Caco-2 (cell line): ENCODE measurements around the gene OS9. TPM values are rescaled to one million over a fixed set of nuclear protein-coding genes. Genes with fewer than 3 reads are reported as not detected.
"Not testable (repeated sequence)": the region's sequence is repeated elsewhere in the genome, so short reads cannot be mapped to it uniquely, and the experiment has no call there.

Experiments
- BruUV-seq: library from RNA; stranded (reverse); fragments of 400-500 nt; replicated peaks from 2 replicates; lab custom pipeline; 2021; lab: Mats Ljungman, UMichigan
- CTCF ChIA-PET: fragments of 300-600 bp; sonication (Branson Sonifier 250); formaldehyde crosslinking; loops from one replicate; lab custom pipeline; 2022; ENCODE audit warnings: antibody characterized with exemption; lab: Charles Lee
- POLR2A ChIA-PET: fragments of 300-600 bp; sonication (Branson Sonifier 250); formaldehyde crosslinking; loops from one replicate; lab custom pipeline; 2022; ENCODE audit warnings: antibody characterized with exemption; lab: Charles Lee
- DNase-seq, 2 experiments: peaks; one replicate each; pipeline versions ENCODE4 v3.0.0 to v3.0.0-alpha.2; 2020 to 2022
- H3K27me3 ChIP-seq: replicated peaks from 2 replicates; pipeline ENCODE4 v1.6.0; 2011; ENCODE audit warnings: low read length; ENCODE audit not compliant: control insufficient read depth, insufficient read depth
- H3K36me3 ChIP-seq: 2 replicates; pipeline ENCODE4 v1.5.1; 2011; ENCODE audit warnings: low read length; ENCODE audit not compliant: control insufficient read depth, insufficient read depth
- H3K4me1 ChIP-seq: fragments of 250-450 bp; sonication (Bioruptor Pico); 2 replicates; pipeline ENCODE4 v1.5.1; 2020; ENCODE audit warnings: mild to moderate bottlenecking
- H3K4me3 ChIP-seq: 2 replicates; pipeline ENCODE4 v1.5.1; 2011; ENCODE audit warnings: low read depth, mild to moderate bottlenecking, control low read depth, low read length
- H3K9me3 ChIP-seq: fragments of 250-450 bp; sonication (Bioruptor Pico); 2 replicates; pipeline ENCODE4 v1.5.1; 2020; ENCODE audit warnings: mild to moderate bottlenecking, moderate library complexity
- H3K27ac Mint-ChIP-seq: one replicate; pipeline ENCODE4 v1.8.0; 2022; ENCODE audit warnings: mixed read lengths; ENCODE audit not compliant: unreplicated experiment
- H3K27me3 Mint-ChIP-seq: one replicate; pipeline ENCODE4 v1.8.0; 2022; ENCODE audit warnings: mixed read lengths; ENCODE audit not compliant: insufficient read depth, unreplicated experiment
- H3K36me3 Mint-ChIP-seq: one replicate; pipeline ENCODE4 v1.8.0; 2022; ENCODE audit warnings: mild to moderate bottlenecking, mixed read lengths; ENCODE audit not compliant: insufficient read depth, unreplicated experiment
- H3K4me1 Mint-ChIP-seq: one replicate; pipeline ENCODE4 v1.8.0; 2022; ENCODE audit warnings: low read depth, mixed read lengths; ENCODE audit not compliant: unreplicated experiment
- H3K4me3 Mint-ChIP-seq: one replicate; pipeline ENCODE4 v1.8.0; 2022; ENCODE audit warnings: mild to moderate bottlenecking, moderate library complexity, mixed read lengths; ENCODE audit not compliant: unreplicated experiment
- H3K9me3 Mint-ChIP-seq: one replicate; pipeline ENCODE4 v1.8.0; 2022; ENCODE audit warnings: mixed read lengths; ENCODE audit not compliant: unreplicated experiment
- intact Hi-C: fragments of 100-400 bp; cut with micrococcal nuclease; formaldehyde crosslinking; loops from one replicate; pipeline ENCODE4 v1.10.0; 2022; ENCODE audit not compliant: unreplicated experiment
- total RNA-seq: library from RNA; stranded (reverse); gene quantifications from 2 replicates; pipeline ENCODE4 v1.2.3, GENCODE V29; 2022
- TF ChIP-seq, protein P1 (sequence below), 2 experiments: fragments of 200-600 bp in 1 of 2; IDR thresholded peaks; 1 replicate in 1 of 2; 2 replicates in 1 of 2; pipeline versions ENCODE4 v1.5.1 to v1.8.0; 2011 to 2022; ENCODE audit warnings: antibody characterized with exemption in 1 of 2, control low read depth in 1 of 2, inconsistent platforms in 1 of 2, low read depth in 1 of 2, low read length in 1 of 2, mild to moderate bottlenecking in 1 of 2, moderate library complexity in 1 of 2; ENCODE audit not compliant: insufficient read depth in 1 of 2, severe bottlenecking in 1 of 2, unreplicated experiment in 1 of 2

OS9 gene
- total RNA-seq, 1 experiment from 2014 or later: 182 TPM

DNA sequence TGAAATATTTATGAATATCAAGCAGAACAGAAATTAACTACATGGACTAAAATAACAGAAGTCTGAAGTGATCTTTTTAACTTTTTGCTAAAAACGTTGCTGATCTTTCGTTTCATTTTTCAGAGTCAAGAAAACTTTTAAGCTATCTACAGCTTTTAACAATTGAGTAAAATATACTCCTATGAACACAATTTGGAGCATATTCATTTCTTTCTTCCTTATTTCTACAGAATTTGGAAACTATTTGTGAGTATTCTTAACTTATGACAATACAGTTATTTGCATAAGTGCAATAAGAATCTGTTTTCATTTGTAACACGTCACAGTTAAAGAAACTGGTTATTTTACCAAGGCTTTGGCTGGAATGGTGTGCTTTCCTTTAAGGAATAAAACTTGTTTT is 39.9 kb upstream of the OS9 start:
- no peak overlapping the region for H3K27ac Mint-ChIP-seq
- no peak for DNase-seq
- no peaks in the 10 kb centered on the region for H3K4me1 Mint-ChIP-seq
- Histone ChIP-seq H3K9me3 (no peaks in the 10 kb centered on the region), H3K4me1 (no peaks in the 10 kb centered on the region), H3K4me3 (no peak overlapping the region), H3K27me3 (no peaks in the 10 kb centered on the region), H3K36me3 (no peaks in the 10 kb centered on the region)
- H3K36me3 Mint-ChIP-seq: no peaks in the 10 kb centered on the region
- H3K27me3 Mint-ChIP-seq: peaks cover 3% of the 10 kb centered on the region
- no peak overlapping the region for H3K4me3 Mint-ChIP-seq
- ChIA-PET POLR2A (no interaction called here), CTCF (no interaction called here)
- TF ChIP-seq, protein P1, sequence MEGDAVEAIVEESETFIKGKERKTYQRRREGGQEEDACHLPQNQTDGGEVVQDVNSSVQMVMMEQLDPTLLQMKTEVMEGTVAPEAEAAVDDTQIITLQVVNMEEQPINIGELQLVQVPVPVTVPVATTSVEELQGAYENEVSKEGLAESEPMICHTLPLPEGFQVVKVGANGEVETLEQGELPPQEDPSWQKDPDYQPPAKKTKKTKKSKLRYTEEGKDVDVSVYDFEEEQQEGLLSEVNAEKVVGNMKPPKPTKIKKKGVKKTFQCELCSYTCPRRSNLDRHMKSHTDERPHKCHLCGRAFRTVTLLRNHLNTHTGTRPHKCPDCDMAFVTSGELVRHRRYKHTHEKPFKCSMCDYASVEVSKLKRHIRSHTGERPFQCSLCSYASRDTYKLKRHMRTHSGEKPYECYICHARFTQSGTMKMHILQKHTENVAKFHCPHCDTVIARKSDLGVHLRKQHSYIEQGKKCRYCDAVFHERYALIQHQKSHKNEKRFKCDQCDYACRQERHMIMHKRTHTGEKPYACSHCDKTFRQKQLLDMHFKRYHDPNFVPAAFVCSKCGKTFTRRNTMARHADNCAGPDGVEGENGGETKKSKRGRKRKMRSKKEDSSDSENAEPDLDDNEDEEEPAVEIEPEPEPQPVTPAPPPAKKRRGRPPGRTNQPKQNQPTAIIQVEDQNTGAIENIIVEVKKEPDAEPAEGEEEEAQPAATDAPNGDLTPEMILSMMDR (IDR thresholded peaks at IDR 0.05; ENCODE audit: insufficient read depth in 1 of 2, low read depth in 1 of 2, low read length in 1 of 2, severe bottlenecking in 1 of 2, unreplicated experiment in 1 of 2): no peak
- BruUV-seq: no TSS peak
- intact Hi-C loops: no loop called here
- no peaks in the 10 kb centered on the region for H3K9me3 Mint-ChIP-seq

DNA sequence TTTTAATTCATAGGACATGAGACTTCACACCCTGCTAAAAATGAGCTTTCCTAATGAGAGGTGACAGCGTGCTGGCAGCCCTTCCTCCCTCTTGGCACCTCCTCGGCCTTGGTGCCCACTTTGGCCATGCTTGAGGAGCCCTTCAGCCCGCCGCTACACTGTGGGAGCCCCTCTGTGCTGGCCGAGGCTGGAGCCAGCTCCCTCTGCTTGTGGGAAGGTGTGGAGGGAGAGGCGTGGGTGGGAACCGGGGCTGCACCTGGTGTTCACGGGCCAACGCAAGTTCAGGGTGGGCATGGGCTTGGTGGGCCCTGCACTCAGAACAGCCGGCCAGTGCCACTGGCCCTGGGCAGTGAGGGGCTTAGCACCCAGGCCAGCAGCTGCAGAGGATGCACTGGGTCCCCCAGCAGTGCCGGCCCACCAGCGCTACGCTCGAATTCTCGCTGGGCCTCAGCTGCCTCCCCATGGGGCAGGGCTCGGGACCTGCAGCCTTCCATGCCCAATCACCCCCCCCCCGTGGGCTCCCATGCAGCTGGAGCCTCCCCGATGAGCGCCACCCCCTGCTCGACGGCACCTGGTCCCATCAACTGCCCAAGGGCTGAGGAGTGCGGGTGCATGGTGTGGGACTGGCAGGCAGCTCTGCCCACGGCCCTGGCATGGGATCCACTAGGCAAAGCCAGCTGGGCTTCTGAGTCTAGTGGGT is 38.2 kb upstream of the OS9 start:
- no peaks in the 10 kb centered on the region for H3K9me3 Mint-ChIP-seq

DNA sequence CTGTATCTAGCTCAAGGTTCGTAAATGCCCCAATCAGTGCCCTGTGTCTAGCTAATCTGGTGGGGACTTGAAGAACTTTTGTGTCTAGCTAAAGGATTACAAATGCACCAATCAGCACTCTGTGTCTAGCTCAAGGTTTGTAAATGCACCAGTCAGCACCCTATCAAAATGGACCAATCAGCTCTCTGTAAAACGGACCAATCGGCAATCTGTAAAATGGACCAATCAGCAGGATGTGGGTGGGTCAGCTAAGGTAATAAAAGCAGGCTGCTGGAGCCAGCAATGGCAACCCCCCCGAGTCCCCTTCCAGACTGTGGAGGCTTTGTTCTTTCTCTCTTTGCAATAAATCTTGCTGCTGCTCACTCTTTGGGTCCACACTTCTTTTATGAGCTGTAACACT is 37.5 kb upstream of the OS9 start:
- DNase-seq, H3K4me1 Mint-ChIP-seq, H3K9me3 Mint-ChIP-seq, H3K4me1 ChIP-seq, H3K9me3 ChIP-seq, H3K4me3 Mint-ChIP-seq, H3K27me3 Mint-ChIP-seq, intact Hi-C loops, H3K36me3 ChIP-seq, BruUV-seq, H3K4me3 ChIP-seq, H3K27me3 ChIP-seq, POLR2A ChIA-PET, H3K27ac Mint-ChIP-seq, H3K36me3 Mint-ChIP-seq, CTCF ChIA-PET: not testable (repeated sequence)

More for the DNA sequence above, 38.2 kb upstream of the OS9 start:
- Mint-ChIP-seq H3K4me1 (no peaks in the 10 kb centered on the region), H3K4me3 (no peak overlapping the region), H3K27ac (no peak overlapping the region), H3K36me3 (no peaks in the 10 kb centered on the region), H3K27me3 (peaks cover 3% of the 10 kb centered on the region)
- intact Hi-C loops: no loop called here
- no peaks in the 10 kb centered on the region for H3K36me3 ChIP-seq
- no peak for DNase-seq
- H3K4me3 ChIP-seq: no peak overlapping the region
- H3K27me3 ChIP-seq: no peaks in the 10 kb centered on the region
- no peaks in the 10 kb centered on the region for H3K9me3 ChIP-seq
- POLR2A ChIA-PET: no interaction called here
- BruUV-seq: no TSS peak
- H3K4me1 ChIP-seq: no peaks in the 10 kb centered on the region
- CTCF ChIA-PET: no interaction called here
- TF ChIP-seq, protein P1 (IDR thresholded peaks at IDR 0.05; ENCODE audit: insufficient read depth in 1 of 2, low read depth in 1 of 2, low read length in 1 of 2, severe bottlenecking in 1 of 2, unreplicated experiment in 1 of 2): no peak
